GM12878 (cell line): ENCODE measurements around the gene PDE1C. TPM values are rescaled to one million over a fixed set of nuclear protein-coding genes. Genes with fewer than 3 reads are reported as not detected.

Experiments used
- ATAC-seq: fragments of 200-7000 bp; cut with Tn5 transposase; 3 replicates; pipeline ENCODE4 v1.9.1; 2020; ENCODE audit warnings: mild to moderate bottlenecking, moderate library complexity
- BruUV-seq: library from RNA; stranded (reverse); fragments of 400-500 nt; replicated peaks from 2 replicates; lab custom pipeline; 2021; lab: Mats Ljungman, UMichigan
- CTCF ChIA-PET: fragments of 300-600 bp; sonication (Branson Sonifier 250); formaldehyde crosslinking; extraction: SDS; loops from one replicate; lab custom pipeline; 2021; ENCODE audit warnings: inconsistent platforms; lab: Yijun Ruan, JAX
- POLR2A ChIA-PET: fragments of 350-600 bp; formaldehyde crosslinking; extraction: SDS; loops from one replicate; lab custom pipeline; 2021; ENCODE audit warnings: inconsistent platforms; lab: Charles Lee
- RAD21 ChIA-PET: fragments of 300-600 bp; sonication (Branson Sonifier 250); formaldehyde crosslinking; loops from one replicate; lab custom pipeline; 2023; ENCODE audit warnings: antibody characterized with exemption; ENCODE audit not compliant: unreplicated experiment; lab: Charles Lee
- SMC1A ChIA-PET: fragments of 300-600 bp; sonication (Branson Sonifier 250); formaldehyde crosslinking; loops from one replicate; lab custom pipeline; 2023; ENCODE audit not compliant: unreplicated experiment, uncharacterized antibody; lab: Charles Lee
- DNase-seq: peaks from one replicate; pipeline ENCODE4 v3.0.0-alpha.2; 2011; ENCODE audit warnings: low read depth, low spot score
- FAIRE-seq: peaks from 3 replicates; lab custom pipeline; 2011; peaks lifted over from hg19 to GRCh38; lab: Jason Lieb, UNC
- H2AFZ ChIP-seq: 2 replicates; pipeline ENCODE4 v1.6.0; 2011; ENCODE audit warnings: low read depth, low read length, control low read depth; ENCODE audit not compliant: control insufficient read depth
- H3K27ac ChIP-seq: 2 replicates; pipeline ENCODE4 v1.5.1; 2011; ENCODE audit warnings: control low read depth; ENCODE audit not compliant: control insufficient read depth, insufficient read depth
- H3K27me3 ChIP-seq, 2 experiments: replicated peaks in 1 of 2; 2 replicates each; pipeline versions ENCODE4 v1.6.0 to v1.6.1; 2011; ENCODE audit warnings: low read length in 1 of 2; ENCODE audit not compliant: control insufficient read depth in 2 of 2, insufficient read depth in 2 of 2
- H3K36me3 ChIP-seq, 2 experiments: 2 replicates each; pipeline ENCODE4 v1.5.1; 2011; ENCODE audit warnings: low read length in 1 of 2; ENCODE audit not compliant: control insufficient read depth in 2 of 2, insufficient read depth in 2 of 2
- H3K4me1 ChIP-seq: 2 replicates; pipeline ENCODE4 v1.6.1; 2011; ENCODE audit warnings: mild to moderate bottlenecking, low read length, moderate library complexity, mixed read lengths; ENCODE audit not compliant: control insufficient read depth, insufficient read depth
- H3K4me2 ChIP-seq: 2 replicates; pipeline ENCODE4 v1.6.0; 2011; ENCODE audit warnings: control low read depth; ENCODE audit not compliant: control insufficient read depth, insufficient read depth
- H3K4me3 ChIP-seq: fragments of 200-600 bp; sonication (generic); 2 replicates; pipeline ENCODE4 v1.5.1; 2016
- H3K79me2 ChIP-seq: 2 replicates; pipeline ENCODE4 v1.6.0; 2011; ENCODE audit warnings: low read length; ENCODE audit not compliant: control insufficient read depth, insufficient read depth
- H3K9ac ChIP-seq: 2 replicates; pipeline ENCODE4 v1.8.0; 2011; ENCODE audit warnings: low read length, control low read depth, mixed read lengths; ENCODE audit not compliant: control insufficient read depth, insufficient read depth
- H3K9me3 ChIP-seq: replicated peaks from 3 replicates; pipeline ENCODE4 v1.5.1; 2011; ENCODE audit warnings: mild to moderate bottlenecking, low read length; ENCODE audit not compliant: control insufficient read depth, insufficient read depth
- H4K20me1 ChIP-seq: 2 replicates; pipeline ENCODE4 v1.6.0; 2011; ENCODE audit not compliant: control insufficient read depth, insufficient read depth
- ATF3 ChIP-seq: IDR thresholded peaks from 2 replicates; pipeline ENCODE4 v1.6.1; 2011; ENCODE audit warnings: low read depth, mild to moderate bottlenecking, low read length, moderate library complexity, borderline replicate concordance; ENCODE audit errors: extremely low read depth
- BCL11A ChIP-seq: IDR thresholded peaks from 2 replicates; pipeline ENCODE4 v1.6.1; 2011; ENCODE audit warnings: low read depth, low read length
- BCL3 ChIP-seq: IDR thresholded peaks from 2 replicates; pipeline ENCODE4 v1.6.1; 2011; ENCODE audit warnings: borderline replicate concordance, low read depth, mild to moderate bottlenecking, moderate library complexity, low read length; ENCODE audit not compliant: insufficient read depth, poor library complexity, severe bottlenecking
- FOXM1 ChIP-seq: IDR thresholded peaks from 2 replicates; pipeline ENCODE4 v1.6.1; 2012; ENCODE audit warnings: low read depth, mild to moderate bottlenecking, inconsistent platforms, low read length, moderate library complexity
- NBN ChIP-seq: fragments of 450-650 bp; IDR thresholded peaks from 2 replicates; pipeline ENCODE4 v1.6.1; 2016
- NFIC ChIP-seq: IDR thresholded peaks from 2 replicates; pipeline ENCODE4 v1.6.1; 2012; ENCODE audit warnings: low read depth, mild to moderate bottlenecking, inconsistent platforms, low read length, moderate library complexity
- NKRF ChIP-seq: fragments of 450-650 bp; conservative IDR thresholded peaks from 2 replicates; pipeline ENCODE4 v1.6.1; 2017; ENCODE audit warnings: mild to moderate bottlenecking, moderate library complexity
- POU2F2 ChIP-seq: IDR thresholded peaks from 3 replicates; pipeline ENCODE4 v1.6.1; 2011; ENCODE audit warnings: low read depth, mild to moderate bottlenecking, low read length, borderline replicate concordance
- RELB ChIP-seq: fragments of 450-650 bp; IDR thresholded peaks from 2 replicates; pipeline ENCODE4 v1.6.1; 2017; ENCODE audit warnings: low read depth, mild to moderate bottlenecking, moderate library complexity
- SREBF1 ChIP-seq: IDR thresholded peaks from 2 replicates; pipeline ENCODE4 v1.6.1; 2012; ENCODE audit warnings: mild to moderate bottlenecking, low read length
- SUZ12 ChIP-seq: fragments of 200-600 bp; sonication (generic); IDR thresholded peaks from one replicate; pipeline ENCODE4 v1.6.1; 2018; ENCODE audit warnings: antibody characterized with exemption, mild to moderate bottlenecking; ENCODE audit not compliant: unreplicated experiment
- ZNF592 ChIP-seq: fragments of 450-650 bp; IDR thresholded peaks from 2 replicates; pipeline ENCODE4 v1.6.1; 2017; ENCODE audit warnings: mild to moderate bottlenecking, moderate library complexity
- WGBS: methylation state at CpG from one replicate; pipeline ENCODE4 v1.1.6; 2016; ENCODE audit warnings: low lambda C conversion rate; ENCODE audit not compliant: insufficient replicate concordance, insufficient coverage; ENCODE audit errors: missing lambda C conversion rate; 5-methylcytosine and 5-hydroxymethylcytosine counted together
- in situ Hi-C: fragments of 300-500 bp; cut with MboI; formaldehyde crosslinking; loops from 9 replicates; pipeline ENCODE4 v1.14.3; 2018; ENCODE audit warnings: mixed read lengths
- intact Hi-C: fragments of 100-400 bp; cut with micrococcal nuclease; formaldehyde crosslinking; loops from one replicate; pipeline ENCODE4 v1.14.2; 2022; ENCODE audit not compliant: unreplicated experiment
- polyA plus RNA-seq, 11 experiments: library from polyadenylated mRNA; depleted of rRNA in 4 of 11; unstranded in 6 of 11; stranded (reverse) in 5 of 11; fragments of >200 nt; fragmentation: Nextera tagmentation in 4 of 11; fragmentation: Illumina TruSeq in 1 of 11; extraction: Ambion mirVana in 4 of 11; extraction: Trizol in 1 of 11; gene quantifications; 1 replicate in 1 of 11; 2 replicates in 10 of 11; pipeline versions ENCODE4 v1.2.1 to v1.2.3, GENCODE V29; 2011 to 2016; ENCODE audit warnings: inconsistent platforms in 2 of 11, missing spikeins in 2 of 11, low read depth in 1 of 11
- total RNA-seq, 4 experiments: library from RNA; depleted of rRNA in 3 of 4; stranded (reverse); fragments of >200 nt in 3 of 4; fragmentation: Illumina TruSeq in 1 of 4; extraction: Trizol in 1 of 4; gene quantifications; 2 replicates each; pipeline versions ENCODE4 v1.2.1 to v1.2.3, GENCODE V29; 2013 to 2021

Gene PDE1C
- total and polyA plus RNA-seq, 10 of the 15 experiments (the other 5 are each of a cell fraction or from before 2014, with no cell fraction given), result 0.29 to 2.3 (median 0.70) TPM

- BruUV-seq, result no TSS peak
- Histone ChIP-seq H3K4me2 (no peak overlapping the region), H3K9ac (no peak overlapping the region), H3K4me1 (peaks cover 25% of the 10 kb centered on the region), H3K36me3 (no peaks in the 10 kb centered on the region), H3K9me3 (peaks cover 5% of the 10 kb centered on the region; the same call in 1 of the 3 replicates), H3K27ac (peak overlapping the region; percentile 53; the same call in 1 of the 2 replicates), H3K4me3 (no peak overlapping the region), H2AFZ (no peak overlapping the region), H4K20me1 (no peaks in the 10 kb centered on the region), H3K79me2 (no peaks in the 10 kb centered on the region), H3K27me3 (no peaks in the 10 kb centered on the region; a peak in 1 of 4 replicates)
- 1% methylated on average over 3 of the region's 3 CpGs for WGBS
- POLR2A ChIA-PET, result no interaction called here
- CTCF ChIA-PET, result interaction anchor here (1.6 to 2.6 kb wide), 4 partner anchors 18 to 110 kb away, joined by 3 to 17 read pairs (median 5); no protein-coding TSS in a partner anchor
- SMC1A ChIA-PET, result interaction anchor here (0.8 to 6.4 kb wide), 9 partner anchors 9 to 152 kb away, joined by 3 to 66 read pairs (median 5); no protein-coding TSS in a partner anchor
- RAD21 ChIA-PET, result interaction anchor here (1.2 to 2.9 kb wide), 5 partner anchors 14 to 169 kb away, joined by 3 to 14 read pairs (median 5); no protein-coding TSS in a partner anchor
- intact Hi-C loops, result loop anchor here (1.0 to 5.0 kb wide), 6 partner anchors 18 to 145 kb away; no protein-coding TSS in a partner anchor
- DNase-seq (peak; percentile 90), FAIRE-seq (peak; percentile 85), ATAC-seq (peak; percentile 93)
- in situ Hi-C loops, result no loop called here
- TF ChIP-seq RELB, result peak; percentile 46; the same call in 1 of the 2 replicates
- peak; percentile 97 for TF ChIP-seq POU2F2
- TF ChIP-seq ZNF592, result no peak
- peak; percentile 84 for TF ChIP-seq BCL3
- TF ChIP-seq ATF3, result no peak
- TF ChIP-seq SUZ12, result no peak
- peak; percentile 62; the same call in 1 of the 2 replicates for TF ChIP-seq NFIC
- TF ChIP-seq NBN, result peak; percentile 22; the same call in 1 of the 2 replicates
- TF ChIP-seq FOXM1, result peak; percentile 56; the same call in 1 of the 2 replicates
- no peak for TF ChIP-seq SREBF1
- peak; percentile 75 for TF ChIP-seq BCL11A
- TF ChIP-seq NKRF, result no peak
Observed at GRCh38 chr7:31892099-31892829, 177.9 kb downstream of the PDE1C start.
